HL-60 (cell line): ENCODE measurements around the gene HORMAD2.

Experiments
- DNase-seq, 2 experiments: peaks; one replicate each; pipeline ENCODE4 v3.0.0-alpha.2; 2010 to 2020; ENCODE audit warnings: low read depth in 1 of 2, low spot score in 1 of 2
- H3K27ac ChIP-seq: fragments of 250-450 bp; sonication (Bioruptor Pico); replicated peaks from 2 replicates; pipeline ENCODE4 v1.5.1; 2020; ENCODE audit warnings: mild to moderate bottlenecking, moderate library complexity
- H3K27me3 ChIP-seq: fragments of 250-450 bp; sonication (Bioruptor Pico); 2 replicates; pipeline ENCODE4 v1.5.1; 2021; ENCODE audit warnings: mild to moderate bottlenecking, moderate library complexity; ENCODE audit not compliant: insufficient read depth, poor library complexity, severe bottlenecking
- H3K4me3 ChIP-seq: replicated peaks from 2 replicates; pipeline ENCODE4 v1.5.1; 2011; ENCODE audit warnings: mild to moderate bottlenecking, control low read depth, low read length; ENCODE audit not compliant: insufficient read depth
- GABPA ChIP-seq: IDR thresholded peaks from 2 replicates; pipeline ENCODE4 v1.6.1; 2012; ENCODE audit warnings: low read depth
- POLR2AphosphoS5 ChIP-seq: IDR thresholded peaks from 2 replicates; pipeline ENCODE4 v1.6.1; 2012; ENCODE audit warnings: low read depth
- SPI1 ChIP-seq: IDR thresholded peaks from 2 replicates; pipeline ENCODE4 v1.6.1; 2012; ENCODE audit warnings: low read depth, mild to moderate bottlenecking, borderline replicate concordance
- TF ChIP-seq, protein P1 (sequence below): IDR thresholded peaks from one replicate; pipeline ENCODE4 v1.5.1; 2011; ENCODE audit warnings: low read length, control low read depth, inconsistent platforms; ENCODE audit not compliant: insufficient read depth
- TF ChIP-seq, protein P2 (sequence below): IDR thresholded peaks from 2 replicates; pipeline ENCODE4 v1.6.1; 2012; ENCODE audit warnings: low read depth; ENCODE audit not compliant: insufficient replicate concordance

Gene HORMAD2

DNA sequence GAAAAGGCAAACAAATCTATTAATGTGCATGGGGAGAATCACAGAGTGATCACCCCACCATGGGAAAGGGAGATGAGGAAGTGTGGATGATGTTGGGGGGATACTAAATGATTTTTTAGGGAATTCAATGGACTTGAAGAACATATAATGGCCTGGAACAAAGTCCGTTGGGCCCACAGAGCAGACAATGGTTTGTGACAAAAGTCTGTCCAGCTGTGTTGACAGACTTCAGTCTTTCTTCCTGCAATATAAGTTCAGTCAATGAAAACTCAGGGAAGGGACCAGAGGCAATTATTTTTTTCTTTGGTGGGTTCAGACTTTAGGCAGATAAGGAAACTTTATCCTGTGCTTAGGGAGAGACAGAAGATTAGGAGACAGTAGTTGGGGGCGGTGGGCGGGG is 18.0 kb upstream of the HORMAD2 start:
- Histone ChIP-seq H3K4me3 (no peak overlapping the region), H3K27ac (no peak overlapping the region), H3K27me3 (no peaks in the 10 kb centered on the region)
- DNase-seq, result no peak
- TF ChIP-seq, protein P1, sequence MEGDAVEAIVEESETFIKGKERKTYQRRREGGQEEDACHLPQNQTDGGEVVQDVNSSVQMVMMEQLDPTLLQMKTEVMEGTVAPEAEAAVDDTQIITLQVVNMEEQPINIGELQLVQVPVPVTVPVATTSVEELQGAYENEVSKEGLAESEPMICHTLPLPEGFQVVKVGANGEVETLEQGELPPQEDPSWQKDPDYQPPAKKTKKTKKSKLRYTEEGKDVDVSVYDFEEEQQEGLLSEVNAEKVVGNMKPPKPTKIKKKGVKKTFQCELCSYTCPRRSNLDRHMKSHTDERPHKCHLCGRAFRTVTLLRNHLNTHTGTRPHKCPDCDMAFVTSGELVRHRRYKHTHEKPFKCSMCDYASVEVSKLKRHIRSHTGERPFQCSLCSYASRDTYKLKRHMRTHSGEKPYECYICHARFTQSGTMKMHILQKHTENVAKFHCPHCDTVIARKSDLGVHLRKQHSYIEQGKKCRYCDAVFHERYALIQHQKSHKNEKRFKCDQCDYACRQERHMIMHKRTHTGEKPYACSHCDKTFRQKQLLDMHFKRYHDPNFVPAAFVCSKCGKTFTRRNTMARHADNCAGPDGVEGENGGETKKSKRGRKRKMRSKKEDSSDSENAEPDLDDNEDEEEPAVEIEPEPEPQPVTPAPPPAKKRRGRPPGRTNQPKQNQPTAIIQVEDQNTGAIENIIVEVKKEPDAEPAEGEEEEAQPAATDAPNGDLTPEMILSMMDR, result no peak
- TF ChIP-seq POLR2AphosphoS5 (no peak), SPI1 (no peak), GABPA (no peak)
- TF ChIP-seq, protein P2, sequence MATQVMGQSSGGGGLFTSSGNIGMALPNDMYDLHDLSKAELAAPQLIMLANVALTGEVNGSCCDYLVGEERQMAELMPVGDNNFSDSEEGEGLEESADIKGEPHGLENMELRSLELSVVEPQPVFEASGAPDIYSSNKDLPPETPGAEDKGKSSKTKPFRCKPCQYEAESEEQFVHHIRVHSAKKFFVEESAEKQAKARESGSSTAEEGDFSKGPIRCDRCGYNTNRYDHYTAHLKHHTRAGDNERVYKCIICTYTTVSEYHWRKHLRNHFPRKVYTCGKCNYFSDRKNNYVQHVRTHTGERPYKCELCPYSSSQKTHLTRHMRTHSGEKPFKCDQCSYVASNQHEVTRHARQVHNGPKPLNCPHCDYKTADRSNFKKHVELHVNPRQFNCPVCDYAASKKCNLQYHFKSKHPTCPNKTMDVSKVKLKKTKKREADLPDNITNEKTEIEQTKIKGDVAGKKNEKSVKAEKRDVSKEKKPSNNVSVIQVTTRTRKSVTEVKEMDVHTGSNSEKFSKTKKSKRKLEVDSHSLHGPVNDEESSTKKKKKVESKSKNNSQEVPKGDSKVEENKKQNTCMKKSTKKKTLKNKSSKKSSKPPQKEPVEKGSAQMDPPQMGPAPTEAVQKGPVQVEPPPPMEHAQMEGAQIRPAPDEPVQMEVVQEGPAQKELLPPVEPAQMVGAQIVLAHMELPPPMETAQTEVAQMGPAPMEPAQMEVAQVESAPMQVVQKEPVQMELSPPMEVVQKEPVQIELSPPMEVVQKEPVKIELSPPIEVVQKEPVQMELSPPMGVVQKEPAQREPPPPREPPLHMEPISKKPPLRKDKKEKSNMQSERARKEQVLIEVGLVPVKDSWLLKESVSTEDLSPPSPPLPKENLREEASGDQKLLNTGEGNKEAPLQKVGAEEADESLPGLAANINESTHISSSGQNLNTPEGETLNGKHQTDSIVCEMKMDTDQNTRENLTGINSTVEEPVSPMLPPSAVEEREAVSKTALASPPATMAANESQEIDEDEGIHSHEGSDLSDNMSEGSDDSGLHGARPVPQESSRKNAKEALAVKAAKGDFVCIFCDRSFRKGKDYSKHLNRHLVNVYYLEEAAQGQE, result no peak

DNA sequence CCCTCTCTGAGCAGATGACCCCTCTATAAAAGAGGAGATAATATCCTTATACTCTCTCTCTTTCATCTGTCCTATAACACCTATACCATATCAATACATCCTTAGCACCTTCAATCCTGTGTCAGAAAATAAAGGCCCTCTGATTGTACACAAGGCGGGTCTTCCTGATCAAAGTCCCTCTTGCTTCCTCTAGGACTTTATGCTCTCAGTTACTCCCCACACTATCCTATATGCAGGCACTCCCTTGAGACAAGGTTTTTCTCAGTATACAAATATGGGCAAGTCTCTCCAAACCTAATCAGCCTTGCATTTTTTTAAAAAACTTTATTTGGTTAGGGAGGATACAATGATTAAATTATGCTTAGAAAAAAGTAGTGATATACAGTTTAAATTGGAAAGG is 17.3 kb upstream of the HORMAD2 start:
- TF ChIP-seq GABPA (no peak), SPI1 (no peak), POLR2AphosphoS5 (no peak)
- TF ChIP-seq, protein P2, result no peak
- TF ChIP-seq, protein P1, result no peak
- Histone ChIP-seq H3K4me3 (no peak overlapping the region), H3K27ac (no peak overlapping the region), H3K27me3 (no peaks in the 10 kb centered on the region)
- no peak for DNase-seq

DNA sequence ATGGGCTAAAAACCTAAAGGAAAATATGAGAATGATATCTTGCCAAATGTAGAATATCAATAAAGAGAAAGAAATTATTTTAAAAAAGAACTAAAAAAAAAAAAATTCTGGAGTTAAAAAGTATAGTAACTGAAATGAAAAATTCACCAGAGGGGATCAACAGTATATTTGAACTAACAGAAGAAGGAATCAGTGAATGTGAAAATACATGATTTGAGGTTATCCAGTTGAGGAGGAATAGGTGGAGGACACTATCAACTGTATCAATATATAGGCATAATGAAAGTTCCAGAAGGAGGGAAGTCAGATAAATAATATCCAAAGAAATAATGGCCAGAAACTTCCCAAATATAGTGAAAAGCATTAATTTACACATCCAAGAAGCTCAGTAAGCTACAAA is 16.1 kb upstream of the HORMAD2 start:
- no peak overlapping the region for H3K4me3 ChIP-seq
- H3K27ac ChIP-seq, result no peak overlapping the region
- TF ChIP-seq, protein P1, result no peak
- TF ChIP-seq, protein P2, result no peak
- TF ChIP-seq GABPA (no peak), SPI1 (no peak), POLR2AphosphoS5 (no peak)
- H3K27me3 ChIP-seq, result no peaks in the 10 kb centered on the region
- no peak for DNase-seq
